ENCODE measurements around the gene BAZ2B. TPM values are rescaled to one million over a fixed set of nuclear protein-coding genes. Genes with fewer than 3 reads are reported as not detected.

BAZ2B gene
- total and polyA plus RNA-seq, 2 experiments from 2014 or later = 51.7 to 62.9 TPM

DNA sequence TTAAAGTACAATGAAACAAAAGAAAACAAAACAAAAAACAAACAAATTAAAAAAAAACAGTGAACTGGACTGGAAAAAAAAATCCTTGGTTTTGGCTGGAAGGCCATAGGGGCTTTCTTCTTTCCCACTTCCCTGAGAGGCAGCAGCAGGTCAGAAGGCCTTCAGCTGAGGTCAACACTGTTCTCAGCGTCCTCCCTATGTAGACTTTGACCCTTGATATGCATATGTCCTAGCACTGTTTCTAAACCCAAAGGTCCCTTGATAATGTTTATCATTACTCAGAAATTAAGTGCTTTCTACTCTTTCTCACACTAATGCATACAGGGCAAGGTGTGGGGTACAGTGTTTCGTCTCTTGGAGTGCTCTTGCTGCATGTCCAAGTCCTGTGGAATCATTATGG, 254.3 kb downstream of the BAZ2B start:
- 0 out of 2 replicates have a peak, but pooled peaks cover 6% of the 10 kb centered on the region for H3K36me3 ChIP-seq (ENCODE audit: insufficient read depth)
- no peaks in the 10 kb centered on the region for H3F3A ChIP-seq (replicated peaks; ENCODE audit: low read depth)
- H3K4me3 ChIP-seq = no peak overlapping the region
- H3K27ac ChIP-seq (ENCODE audit: low read depth) = no peak overlapping the region
- ATAC-seq = no peak
- Mint-ChIP-seq H3K27me3 (ENCODE audit: insufficient read depth, low read depth, poor library complexity) (no peaks in the 10 kb centered on the region), H3K4me3 (no peak overlapping the region), H3K27ac (no peak overlapping the region), H3K36me3 (ENCODE audit: low read depth) (peaks cover 31% of the 10 kb centered on the region), H3K4me1 (peaks cover 6% of the 10 kb centered on the region; the same call in 2 of the 3 replicates), H3K9me3 (peaks cover 4% of the 10 kb centered on the region; the same call in 2 of the 3 replicates)
- H4K20me1 ChIP-seq (replicated peaks; ENCODE audit: insufficient read depth) = peaks cover 15% of the 10 kb centered on the region; the same call in 1 of the 2 replicates
- no peaks in the 10 kb centered on the region for H3K27me3 ChIP-seq (ENCODE audit: insufficient read depth)
- TF ChIP-seq JUNB (IDR thresholded peaks at IDR 0.05; ENCODE audit: unreplicated experiment) (no peak), ZNF114 (CRISPR knock-in tag; IDR thresholded peaks at IDR 0.05) (no peak), STAT1 (IDR thresholded peaks at IDR 0.05; ENCODE audit: unreplicated experiment) (no peak), EZH2 (IDR thresholded peaks at IDR 0.05; ENCODE audit: low read depth, unreplicated experiment) (no peak), EZH2phosphoT487 (IDR thresholded peaks at IDR 0.05; ENCODE audit: unreplicated experiment) (no peak), NANOG (IDR thresholded peaks at IDR 0.05; ENCODE audit: borderline replicate concordance) (no peak), ZNF331 (CRISPR knock-in tag; IDR thresholded peaks at IDR 0.05; ENCODE audit: low read depth) (no peak), POLR2AphosphoS5 (IDR thresholded peaks at IDR 0.05; ENCODE audit: low read depth) (no peak)
- TF ChIP-seq, protein P1, sequence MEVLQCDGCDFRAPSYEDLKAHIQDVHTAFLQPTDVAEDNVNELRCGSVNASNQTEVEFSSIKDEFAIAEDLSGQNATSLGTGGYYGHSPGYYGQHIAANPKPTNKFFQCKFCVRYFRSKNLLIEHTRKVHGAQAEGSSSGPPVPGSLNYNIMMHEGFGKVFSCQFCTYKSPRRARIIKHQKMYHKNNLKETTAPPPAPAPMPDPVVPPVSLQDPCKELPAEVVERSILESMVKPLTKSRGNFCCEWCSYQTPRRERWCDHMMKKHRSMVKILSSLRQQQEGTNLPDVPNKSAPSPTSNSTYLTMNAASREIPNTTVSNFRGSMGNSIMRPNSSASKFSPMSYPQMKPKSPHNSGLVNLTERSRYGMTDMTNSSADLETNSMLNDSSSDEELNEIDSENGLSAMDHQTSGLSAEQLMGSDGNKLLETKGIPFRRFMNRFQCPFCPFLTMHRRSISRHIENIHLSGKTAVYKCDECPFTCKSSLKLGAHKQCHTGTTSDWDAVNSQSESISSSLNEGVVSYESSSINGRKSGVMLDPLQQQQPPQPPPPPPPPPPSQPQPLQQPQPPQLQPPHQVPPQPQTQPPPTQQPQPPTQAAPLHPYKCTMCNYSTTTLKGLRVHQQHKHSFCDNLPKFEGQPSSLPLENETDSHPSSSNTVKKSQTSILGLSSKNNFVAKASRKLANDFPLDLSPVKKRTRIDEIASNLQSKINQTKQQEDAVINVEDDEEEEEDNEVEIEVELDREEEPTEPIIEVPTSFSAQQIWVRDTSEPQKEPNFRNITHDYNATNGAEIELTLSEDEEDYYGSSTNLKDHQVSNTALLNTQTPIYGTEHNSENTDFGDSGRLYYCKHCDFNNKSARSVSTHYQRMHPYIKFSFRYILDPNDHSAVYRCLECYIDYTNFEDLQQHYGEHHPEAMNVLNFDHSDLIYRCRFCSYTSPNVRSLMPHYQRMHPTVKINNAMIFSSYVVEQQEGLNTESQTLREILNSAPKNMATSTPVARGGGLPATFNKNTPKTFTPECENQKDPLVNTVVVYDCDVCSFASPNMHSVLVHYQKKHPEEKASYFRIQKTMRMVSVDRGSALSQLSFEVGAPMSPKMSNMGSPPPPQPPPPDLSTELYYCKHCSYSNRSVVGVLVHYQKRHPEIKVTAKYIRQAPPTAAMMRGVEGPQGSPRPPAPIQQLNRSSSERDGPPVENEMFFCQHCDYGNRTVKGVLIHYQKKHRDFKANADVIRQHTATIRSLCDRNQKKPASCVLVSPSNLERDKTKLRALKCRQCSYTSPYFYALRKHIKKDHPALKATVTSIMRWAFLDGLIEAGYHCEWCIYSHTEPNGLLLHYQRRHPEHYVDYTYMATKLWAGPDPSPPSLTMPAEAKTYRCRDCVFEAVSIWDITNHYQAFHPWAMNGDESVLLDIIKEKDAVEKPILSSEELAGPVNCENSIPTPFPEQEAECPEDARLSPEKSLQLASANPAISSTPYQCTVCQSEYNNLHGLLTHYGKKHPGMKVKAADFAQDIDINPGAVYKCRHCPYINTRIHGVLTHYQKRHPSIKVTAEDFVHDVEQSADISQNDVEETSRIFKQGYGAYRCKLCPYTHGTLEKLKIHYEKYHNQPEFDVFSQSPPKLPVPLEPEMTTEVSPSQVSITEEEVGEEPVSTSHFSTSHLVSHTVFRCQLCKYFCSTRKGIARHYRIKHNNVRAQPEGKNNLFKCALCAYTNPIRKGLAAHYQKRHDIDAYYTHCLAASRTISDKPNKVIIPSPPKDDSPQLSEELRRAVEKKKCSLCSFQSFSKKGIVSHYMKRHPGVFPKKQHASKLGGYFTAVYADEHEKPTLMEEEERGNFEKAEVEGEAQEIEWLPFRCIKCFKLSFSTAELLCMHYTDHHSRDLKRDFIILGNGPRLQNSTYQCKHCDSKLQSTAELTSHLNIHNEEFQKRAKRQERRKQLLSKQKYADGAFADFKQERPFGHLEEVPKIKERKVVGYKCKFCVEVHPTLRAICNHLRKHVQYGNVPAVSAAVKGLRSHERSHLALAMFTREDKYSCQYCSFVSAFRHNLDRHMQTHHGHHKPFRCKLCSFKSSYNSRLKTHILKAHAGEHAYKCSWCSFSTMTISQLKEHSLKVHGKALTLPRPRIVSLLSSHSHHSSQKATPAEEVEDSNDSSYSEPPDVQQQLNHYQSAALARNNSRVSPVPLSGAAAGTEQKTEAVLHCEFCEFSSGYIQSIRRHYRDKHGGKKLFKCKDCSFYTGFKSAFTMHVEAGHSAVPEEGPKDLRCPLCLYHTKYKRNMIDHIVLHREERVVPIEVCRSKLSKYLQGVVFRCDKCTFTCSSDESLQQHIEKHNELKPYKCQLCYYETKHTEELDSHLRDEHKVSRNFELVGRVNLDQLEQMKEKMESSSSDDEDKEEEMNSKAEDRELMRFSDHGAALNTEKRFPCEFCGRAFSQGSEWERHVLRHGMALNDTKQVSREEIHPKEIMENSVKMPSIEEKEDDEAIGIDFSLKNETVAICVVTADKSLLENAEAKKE (CRISPR knock-in tag; IDR thresholded peaks at IDR 0.05) = no peak
- TF ChIP-seq, protein P2, sequence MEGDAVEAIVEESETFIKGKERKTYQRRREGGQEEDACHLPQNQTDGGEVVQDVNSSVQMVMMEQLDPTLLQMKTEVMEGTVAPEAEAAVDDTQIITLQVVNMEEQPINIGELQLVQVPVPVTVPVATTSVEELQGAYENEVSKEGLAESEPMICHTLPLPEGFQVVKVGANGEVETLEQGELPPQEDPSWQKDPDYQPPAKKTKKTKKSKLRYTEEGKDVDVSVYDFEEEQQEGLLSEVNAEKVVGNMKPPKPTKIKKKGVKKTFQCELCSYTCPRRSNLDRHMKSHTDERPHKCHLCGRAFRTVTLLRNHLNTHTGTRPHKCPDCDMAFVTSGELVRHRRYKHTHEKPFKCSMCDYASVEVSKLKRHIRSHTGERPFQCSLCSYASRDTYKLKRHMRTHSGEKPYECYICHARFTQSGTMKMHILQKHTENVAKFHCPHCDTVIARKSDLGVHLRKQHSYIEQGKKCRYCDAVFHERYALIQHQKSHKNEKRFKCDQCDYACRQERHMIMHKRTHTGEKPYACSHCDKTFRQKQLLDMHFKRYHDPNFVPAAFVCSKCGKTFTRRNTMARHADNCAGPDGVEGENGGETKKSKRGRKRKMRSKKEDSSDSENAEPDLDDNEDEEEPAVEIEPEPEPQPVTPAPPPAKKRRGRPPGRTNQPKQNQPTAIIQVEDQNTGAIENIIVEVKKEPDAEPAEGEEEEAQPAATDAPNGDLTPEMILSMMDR (conservative IDR thresholded peaks at IDR 0.05; ENCODE audit: low read depth in 2 of 2) = no peak
- TF ChIP-seq, protein P3, sequence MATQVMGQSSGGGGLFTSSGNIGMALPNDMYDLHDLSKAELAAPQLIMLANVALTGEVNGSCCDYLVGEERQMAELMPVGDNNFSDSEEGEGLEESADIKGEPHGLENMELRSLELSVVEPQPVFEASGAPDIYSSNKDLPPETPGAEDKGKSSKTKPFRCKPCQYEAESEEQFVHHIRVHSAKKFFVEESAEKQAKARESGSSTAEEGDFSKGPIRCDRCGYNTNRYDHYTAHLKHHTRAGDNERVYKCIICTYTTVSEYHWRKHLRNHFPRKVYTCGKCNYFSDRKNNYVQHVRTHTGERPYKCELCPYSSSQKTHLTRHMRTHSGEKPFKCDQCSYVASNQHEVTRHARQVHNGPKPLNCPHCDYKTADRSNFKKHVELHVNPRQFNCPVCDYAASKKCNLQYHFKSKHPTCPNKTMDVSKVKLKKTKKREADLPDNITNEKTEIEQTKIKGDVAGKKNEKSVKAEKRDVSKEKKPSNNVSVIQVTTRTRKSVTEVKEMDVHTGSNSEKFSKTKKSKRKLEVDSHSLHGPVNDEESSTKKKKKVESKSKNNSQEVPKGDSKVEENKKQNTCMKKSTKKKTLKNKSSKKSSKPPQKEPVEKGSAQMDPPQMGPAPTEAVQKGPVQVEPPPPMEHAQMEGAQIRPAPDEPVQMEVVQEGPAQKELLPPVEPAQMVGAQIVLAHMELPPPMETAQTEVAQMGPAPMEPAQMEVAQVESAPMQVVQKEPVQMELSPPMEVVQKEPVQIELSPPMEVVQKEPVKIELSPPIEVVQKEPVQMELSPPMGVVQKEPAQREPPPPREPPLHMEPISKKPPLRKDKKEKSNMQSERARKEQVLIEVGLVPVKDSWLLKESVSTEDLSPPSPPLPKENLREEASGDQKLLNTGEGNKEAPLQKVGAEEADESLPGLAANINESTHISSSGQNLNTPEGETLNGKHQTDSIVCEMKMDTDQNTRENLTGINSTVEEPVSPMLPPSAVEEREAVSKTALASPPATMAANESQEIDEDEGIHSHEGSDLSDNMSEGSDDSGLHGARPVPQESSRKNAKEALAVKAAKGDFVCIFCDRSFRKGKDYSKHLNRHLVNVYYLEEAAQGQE (IDR thresholded peaks at IDR 0.05; ENCODE audit: unreplicated experiment) = no peak
- TF ChIP-seq, protein P4, sequence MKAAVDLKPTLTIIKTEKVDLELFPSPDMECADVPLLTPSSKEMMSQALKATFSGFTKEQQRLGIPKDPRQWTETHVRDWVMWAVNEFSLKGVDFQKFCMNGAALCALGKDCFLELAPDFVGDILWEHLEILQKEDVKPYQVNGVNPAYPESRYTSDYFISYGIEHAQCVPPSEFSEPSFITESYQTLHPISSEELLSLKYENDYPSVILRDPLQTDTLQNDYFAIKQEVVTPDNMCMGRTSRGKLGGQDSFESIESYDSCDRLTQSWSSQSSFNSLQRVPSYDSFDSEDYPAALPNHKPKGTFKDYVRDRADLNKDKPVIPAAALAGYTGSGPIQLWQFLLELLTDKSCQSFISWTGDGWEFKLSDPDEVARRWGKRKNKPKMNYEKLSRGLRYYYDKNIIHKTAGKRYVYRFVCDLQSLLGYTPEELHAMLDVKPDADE (IDR thresholded peaks at IDR 0.05) = no peak
- DNase-seq (ENCODE audit: low spot score) = no peak
- no peaks in the 10 kb centered on the region for H3K4me1 ChIP-seq (ENCODE audit: insufficient read depth)
- no peaks in the 10 kb centered on the region for H3K79me2 ChIP-seq (replicated peaks; ENCODE audit: insufficient read depth)
- no peak overlapping the region for H2AFZ ChIP-seq
- no peak overlapping the region for H3K4me2 ChIP-seq
- H3K9me2 ChIP-seq (ENCODE audit: insufficient read depth) = no peaks in the 10 kb centered on the region; the same call in 1 of the 2 replicates

All from GM23338 (cell line).